Limb (tissue), 2 donors: ENCODE data around the gene BACE1.
"Not testable (repeated sequence)": the region's sequence is repeated elsewhere in the genome, so short reads cannot be mapped to it uniquely, and the experiment has no call there.

Experiments used
- DNase-seq, 2 donors: peaks; one replicate each; pipeline ENCODE4 v3.0.0-alpha.2; 2016; ENCODE audit errors: extremely low spot score in 2 of 2

BACE1 gene

GRCh38 chr11:117316197-117316961 lies at the start of gene BACE1:
BACE1 (minus strand) TSS chr11:117316256; CDS start chr11:117315795, 461 bp downstream.
- peak; percentile 86 to 89 for DNase-seq

GRCh38 chr11:117361432-117361831 lies 45.4 kb upstream of the BACE1 start:
- DNase-seq: no peak

DNA sequence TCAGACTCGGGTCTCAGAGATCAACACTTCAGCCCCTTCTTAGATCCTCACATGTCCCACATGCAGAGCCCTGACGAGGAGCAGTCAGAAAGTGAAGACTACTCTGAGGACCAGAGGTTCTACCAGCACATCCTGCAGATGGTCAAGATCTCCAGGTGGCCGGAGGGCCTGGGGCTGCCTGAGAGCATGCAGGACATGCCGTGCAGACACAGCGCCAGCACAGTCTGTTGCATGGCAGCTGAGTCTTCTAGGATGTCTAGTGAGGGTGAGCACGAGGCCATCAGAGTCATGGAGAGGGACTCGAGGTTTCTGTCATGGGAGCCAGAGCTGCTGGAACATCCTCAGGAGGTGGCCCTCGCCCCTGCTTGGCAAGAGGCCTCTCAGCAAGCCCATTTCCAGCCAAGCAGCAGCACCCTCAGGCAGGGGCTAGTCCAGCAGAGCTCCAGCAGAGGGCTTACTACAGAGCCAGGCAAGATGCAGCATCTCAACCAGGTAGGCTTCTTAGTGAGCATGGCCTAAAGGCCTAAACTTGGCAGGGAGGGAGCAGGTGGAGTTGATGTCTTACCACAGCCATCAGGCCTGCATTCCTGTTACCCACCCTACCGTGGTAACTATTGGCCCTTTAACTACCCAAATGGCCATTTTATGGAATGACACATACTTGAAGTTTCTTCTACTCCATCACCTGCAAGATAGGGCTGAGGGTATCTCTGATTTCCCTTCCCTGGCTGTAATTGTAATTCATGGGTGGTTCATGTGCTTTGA lies 40.3 kb upstream of the BACE1 start:
- DNase-seq: no peak

DNA sequence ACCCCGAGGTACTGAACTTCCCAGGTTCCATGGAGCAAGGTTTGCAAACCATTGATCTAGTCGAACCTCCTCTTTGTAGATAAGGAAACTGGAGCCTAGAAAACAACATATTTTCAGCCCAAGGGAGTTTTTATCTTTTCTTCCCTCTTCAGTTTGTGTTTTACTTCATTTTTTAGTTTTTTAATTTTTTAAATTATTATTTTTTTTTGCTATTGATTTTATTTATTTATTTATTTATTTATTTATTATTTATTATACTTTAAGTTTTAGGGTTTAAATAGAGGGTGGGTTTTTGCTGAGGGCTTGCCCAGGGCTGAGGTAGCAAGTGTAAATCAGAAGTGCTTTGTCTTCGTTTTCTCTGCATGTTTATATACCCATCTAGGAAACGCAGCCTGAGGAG lies 38.5 kb upstream of the BACE1 start:
- no peak for DNase-seq

DNA sequence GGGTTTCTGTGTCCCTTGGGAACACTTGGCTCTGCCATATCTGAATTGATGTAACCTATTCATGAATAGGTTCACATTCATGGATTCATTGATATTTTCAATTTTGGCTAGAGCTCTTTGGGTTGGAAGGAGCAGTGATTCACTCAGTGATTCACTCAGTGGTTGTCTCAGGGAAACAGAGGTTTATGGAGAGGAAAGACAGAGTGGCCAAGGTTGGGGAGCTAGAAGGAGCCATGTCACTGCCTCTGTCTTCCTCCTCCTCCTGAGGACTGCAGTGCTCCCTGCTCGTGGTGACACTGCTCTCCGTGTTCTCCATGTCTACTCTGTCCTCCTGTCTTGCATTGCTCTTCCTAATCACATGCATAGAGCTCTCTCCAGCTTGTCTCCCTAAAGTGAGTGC lies 29.0 kb upstream of the BACE1 start:
- no peak for DNase-seq

GRCh38 chr11:117337076-117337475 lies 21.0 kb upstream of the BACE1 start:
- no peak for DNase-seq

DNA sequence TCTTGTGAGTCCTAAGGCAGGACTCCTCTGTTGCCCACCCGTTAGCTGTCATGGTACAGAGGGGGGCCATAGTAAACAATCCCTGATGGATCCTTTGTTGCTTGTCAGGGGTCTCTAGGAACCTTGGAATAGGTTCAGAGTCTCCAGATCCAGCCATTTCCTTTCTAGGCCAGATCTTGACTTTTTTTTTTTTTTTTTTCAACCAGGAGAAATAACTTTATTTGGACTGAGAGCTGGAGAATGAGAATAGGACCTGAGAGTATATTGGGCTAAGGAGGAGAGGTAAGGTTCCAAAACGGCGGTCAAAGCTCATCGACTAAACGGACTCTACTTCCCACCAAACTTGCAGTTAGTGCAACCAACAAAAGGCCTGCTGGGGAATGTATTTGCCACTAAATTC lies 19.3 kb upstream of the BACE1 start:
- no peak for DNase-seq

- no peak for DNase-seq
Measured at GRCh38 chr11:117334896-117335295, 18.8 kb upstream of the BACE1 start.

DNA sequence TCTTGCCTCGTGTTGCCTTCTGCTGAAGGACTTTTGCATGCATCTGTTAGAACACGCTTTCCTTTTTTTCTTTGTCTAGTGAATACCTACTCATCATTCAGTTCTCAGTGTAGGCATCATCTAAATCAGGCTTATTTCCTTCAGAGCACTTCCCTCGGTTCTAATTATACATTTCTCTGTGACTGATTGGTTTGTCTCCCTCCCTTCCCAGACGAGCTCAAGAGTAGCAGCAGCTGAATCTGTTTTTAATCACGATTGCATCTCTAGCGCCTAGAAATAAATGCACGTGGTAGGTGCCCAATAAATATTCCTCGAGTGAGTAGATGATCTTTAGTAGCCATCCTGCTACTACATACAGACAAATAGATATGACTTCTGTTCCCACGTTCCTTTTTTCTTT lies 17.9 kb upstream of the BACE1 start:
- DNase-seq: no peak

DNA sequence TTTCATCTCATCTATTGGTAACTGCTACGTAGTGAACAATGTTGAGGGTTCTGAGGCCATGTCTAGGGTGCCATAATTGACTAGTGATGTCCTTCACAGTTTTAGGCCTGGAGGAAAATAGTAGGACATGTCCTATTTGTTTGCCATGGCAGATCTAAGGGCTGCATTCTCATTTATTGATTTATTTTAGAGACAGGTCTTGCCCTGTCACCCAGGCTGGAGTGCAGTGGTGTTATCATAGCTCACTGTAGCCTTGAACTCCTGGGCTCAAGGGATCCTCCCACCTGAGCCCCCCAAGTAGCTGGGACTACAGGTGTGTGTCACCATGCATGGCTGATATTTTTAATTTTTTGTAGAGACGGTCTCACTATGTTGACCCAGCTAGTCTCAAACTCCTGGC lies 16.8 kb upstream of the BACE1 start:
- DNase-seq: no peak

- peak in 1 of 2 donors; percentile 33 for DNase-seq
Measured at GRCh38 chr11:117328375-117329010, 12.4 kb upstream of the BACE1 start.

- DNase-seq: peak; percentile 95 to 96
Measured at GRCh38 chr11:117327567-117328374, 11.7 kb upstream of the BACE1 start, which contains the start of gene CEP164. CEP164 (plus strand) TSS chr11:117327854; CDS start chr11:117338587, 10,733 bp downstream.

DNA sequence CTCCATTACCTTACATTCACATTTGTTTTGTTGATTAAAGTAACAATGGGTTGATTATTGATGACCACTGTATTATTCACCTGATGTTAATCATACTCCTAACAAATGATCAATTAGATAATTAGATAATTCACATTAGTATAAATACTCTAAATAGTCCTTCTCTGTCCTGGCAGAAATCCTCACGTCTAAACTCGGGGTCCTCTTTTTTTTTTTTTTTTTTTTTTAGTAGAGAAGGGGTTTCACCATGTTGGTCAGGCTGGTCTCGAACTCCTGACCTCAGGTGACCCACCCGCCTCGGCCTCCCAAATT lies 11.2 kb upstream of the BACE1 start:
- DNase-seq: not testable (repeated sequence)

DNA sequence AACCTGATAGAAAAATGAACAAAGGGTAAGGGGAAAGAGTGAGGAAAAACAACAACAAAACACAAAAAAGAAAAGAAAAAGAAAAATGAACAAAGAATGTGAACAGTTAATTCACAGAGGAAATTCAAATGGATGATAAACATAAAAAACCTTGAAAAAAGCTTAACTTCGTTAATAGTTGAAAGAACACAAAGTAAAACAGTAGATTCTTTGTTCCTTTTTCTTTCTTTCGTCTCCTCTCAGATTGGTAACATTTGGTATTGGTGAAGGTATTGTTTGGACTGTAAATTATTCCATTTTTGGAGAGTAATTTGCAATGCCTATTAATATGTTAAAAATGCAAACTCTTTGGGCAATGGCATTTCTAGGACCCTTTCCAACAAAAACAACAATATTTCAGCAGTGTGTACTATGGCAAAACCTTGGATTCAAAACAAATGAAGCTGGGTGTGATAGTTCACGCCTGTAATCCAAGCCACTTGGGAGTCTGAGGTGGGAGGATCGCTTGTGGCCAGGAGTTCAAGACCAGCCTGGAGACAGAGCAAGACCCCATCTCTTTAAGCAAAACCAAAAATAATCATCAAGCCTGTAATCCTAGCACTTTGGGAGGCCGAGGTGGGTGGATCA lies 3.3 kb upstream of the BACE1 start:
- DNase-seq: no peak

DNA sequence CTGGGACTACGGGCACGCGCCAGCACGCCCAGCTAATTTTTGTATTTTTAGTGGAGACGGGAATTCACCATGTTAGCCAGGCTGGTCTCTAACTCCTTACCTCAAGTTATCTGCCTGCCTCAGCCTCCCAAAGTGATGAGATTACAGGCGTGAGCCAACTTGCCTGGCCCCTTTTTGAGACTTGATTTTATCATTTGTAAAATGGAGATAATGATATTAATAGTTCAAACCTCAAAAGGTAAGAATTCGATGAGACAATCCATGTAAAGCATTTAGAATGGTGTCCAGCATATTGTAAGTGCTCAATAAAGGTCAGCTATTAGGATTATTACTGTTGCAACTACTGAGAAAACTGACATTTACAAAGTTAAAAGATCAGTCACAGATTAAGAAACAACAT lies 2.7 kb upstream of the BACE1 start:
- DNase-seq: no peak

DNA sequence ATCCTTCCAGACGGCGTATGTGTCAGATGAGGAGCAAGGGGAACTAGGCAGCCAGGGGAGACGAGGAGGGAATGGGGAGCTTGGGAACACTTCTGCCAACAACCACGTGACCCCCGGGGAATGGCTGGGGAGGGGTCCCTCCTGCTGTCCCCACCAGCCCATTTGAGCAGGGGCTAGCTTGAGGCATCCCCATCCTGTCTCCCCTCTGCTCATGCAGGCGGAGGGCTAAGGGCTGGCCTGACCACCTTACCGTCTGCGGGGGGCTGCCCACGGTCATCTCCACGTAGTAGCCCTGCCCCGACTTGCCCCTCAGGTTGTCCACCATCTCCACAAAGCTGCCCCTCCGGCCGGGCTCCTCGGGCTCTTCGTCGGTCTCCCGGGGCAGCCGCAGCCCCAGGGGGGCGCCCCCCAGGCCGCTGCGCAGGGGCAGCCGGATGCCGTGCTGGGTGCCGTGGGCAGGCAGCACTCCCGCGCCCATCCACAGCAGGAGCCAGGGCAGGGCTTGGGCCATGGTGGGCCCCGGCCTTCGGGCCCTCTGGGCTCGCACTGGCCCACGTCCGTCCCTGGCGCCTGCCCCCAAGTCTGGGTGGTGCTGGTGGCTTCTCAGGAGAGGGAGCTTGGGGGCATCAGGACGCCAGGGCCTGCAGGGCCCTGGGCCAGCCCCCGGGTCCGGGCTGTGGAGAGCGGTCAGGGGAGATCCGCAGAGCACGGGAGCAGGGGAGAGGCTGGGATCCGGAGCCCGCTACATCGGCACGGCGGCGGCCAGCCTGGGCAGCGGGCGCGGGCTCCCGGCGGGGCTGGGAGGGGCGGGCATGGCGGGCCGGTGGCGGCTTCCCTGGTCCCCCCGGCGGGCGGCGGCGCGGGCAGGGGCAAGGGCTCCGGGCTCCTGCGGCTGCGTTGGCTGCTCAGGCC lies 515 bp downstream of the BACE1 start:
- DNase-seq: peak in 1 of 2 donors; percentile 42

GRCh38 chr11:117314840-117315239 lies 1.2 kb downstream of the BACE1 start:
- DNase-seq: peak in 1 of 2 donors; percentile 39

DNA sequence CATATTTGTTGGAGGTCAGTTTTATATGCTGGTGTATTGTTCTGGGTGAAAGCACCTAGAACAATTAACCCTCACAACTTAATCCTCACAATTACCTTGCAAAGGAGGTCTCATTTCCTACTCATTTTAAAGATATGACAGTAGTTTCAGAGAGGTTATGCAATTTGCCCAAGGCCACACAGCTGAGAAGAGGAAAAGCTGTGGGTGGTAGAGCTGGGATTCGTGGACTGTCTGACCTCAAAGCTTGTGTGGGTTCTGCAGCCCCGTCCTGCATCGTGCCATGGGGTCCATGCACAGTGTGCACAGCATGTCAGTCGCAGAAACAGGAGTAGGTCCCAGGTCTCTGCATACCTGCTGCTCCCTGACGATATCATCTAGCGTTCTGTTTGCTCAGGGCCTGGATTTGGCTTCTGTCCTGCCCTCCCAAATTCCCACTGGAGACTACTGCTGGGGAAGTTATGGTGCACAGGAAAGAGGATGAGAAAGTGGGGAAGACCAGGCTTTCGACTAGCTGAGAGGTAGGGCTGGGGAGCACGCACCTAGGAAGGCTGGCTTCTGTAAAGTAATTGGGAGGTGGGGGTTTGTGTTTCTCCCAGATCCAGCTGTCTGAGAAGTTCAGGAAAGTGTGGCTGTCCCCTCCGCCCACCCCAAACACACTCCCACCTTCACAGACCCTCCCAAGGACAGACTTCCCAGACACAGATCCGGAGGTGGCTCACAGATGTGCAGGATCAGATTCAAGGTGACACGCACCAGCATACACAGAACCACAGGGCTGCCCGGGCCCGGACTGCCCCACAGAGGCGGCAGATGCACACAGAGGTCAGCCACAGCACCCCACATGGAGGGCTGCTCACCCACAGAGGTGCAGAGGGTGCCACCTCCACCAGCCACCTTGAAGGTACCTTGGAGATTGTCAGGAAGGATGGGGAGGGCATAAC lies 2.0 kb downstream of the BACE1 start:
- DNase-seq: no peak

- no peak for DNase-seq
Measured at GRCh38 chr11:117313091-117313490, 3.0 kb downstream of the BACE1 start.
